Activated T-helper 1 cell treated with anti-CD3 and anti-CD28 coated beads, Interleukin-12 subunit alpha, Interleukin-12 subunit beta, Interleukin-2, Interleukin-4 antibody, amounts not matched to agents 30 ng/mL and 10 ng/mL and 1 ng/mL, durations not matched to agents 14 hours and 24 hours and 36 hours (primary cell): ENCODE results near the gene KCTD15. TPM values are rescaled to one million over a fixed set of nuclear protein-coding genes. Genes with fewer than 3 reads are reported as not detected.

Source experiments
- DNase-seq: peaks from one replicate; pipeline ENCODE4 v3.0.0; 2021; ENCODE audit warnings: low spot score
- H3K27ac Mint-ChIP-seq: one replicate; pipeline ENCODE4 v1.8.0; 2021; ENCODE audit warnings: mild to moderate bottlenecking, mixed read lengths
- H3K27me3 Mint-ChIP-seq: one replicate; pipeline ENCODE4 v1.8.0; 2022; ENCODE audit warnings: mild to moderate bottlenecking, moderate library complexity, mixed read lengths; ENCODE audit not compliant: insufficient read depth
- H3K36me3 Mint-ChIP-seq: one replicate; pipeline ENCODE4 v1.8.0; 2021; ENCODE audit warnings: low read depth, mixed read lengths
- H3K4me1 Mint-ChIP-seq: one replicate; pipeline ENCODE4 v1.8.0; 2021; ENCODE audit warnings: low read depth, mixed read lengths
- H3K4me3 Mint-ChIP-seq: one replicate; pipeline ENCODE4 v1.8.0; 2021; ENCODE audit warnings: mild to moderate bottlenecking, moderate library complexity, mixed read lengths
- H3K9me3 Mint-ChIP-seq: one replicate; pipeline ENCODE4 v1.8.0; 2021; ENCODE audit warnings: mixed read lengths
- intact Hi-C: fragments of 100-400 bp; cut with micrococcal nuclease; formaldehyde crosslinking; loops from one replicate; pipeline ENCODE4 v1.15.1; 2024
- total RNA-seq: library from RNA; stranded (reverse); gene quantifications from 2 replicates; pipeline ENCODE4 v1.2.3, GENCODE V29; 2022

Gene KCTD15
- total RNA-seq, 1 donor from 2014 or later: 12.6 TPM

- H3K9me3 Mint-ChIP-seq: no peaks in the 10 kb centered on the region
- no peaks in the 10 kb centered on the region for H3K27me3 Mint-ChIP-seq
- DNase-seq: no peak
- no peak overlapping the region for H3K27ac Mint-ChIP-seq
- no peak overlapping the region for H3K4me3 Mint-ChIP-seq
- H3K4me1 Mint-ChIP-seq: no peaks in the 10 kb centered on the region
- no peaks in the 10 kb centered on the region for H3K36me3 Mint-ChIP-seq
- intact Hi-C loops: no loop called here
Measured at GRCh38 chr19:33758541-33759013, 38.1 kb upstream of the KCTD15 start.

GRCh38 chr19:33759356-33759755 is 37.3 kb upstream of the KCTD15 start:
- intact Hi-C loops: no loop called here
- Mint-ChIP-seq H3K9me3 (no peaks in the 10 kb centered on the region), H3K27ac (no peak overlapping the region), H3K4me1 (no peaks in the 10 kb centered on the region), H3K4me3 (no peak overlapping the region), H3K27me3 (no peaks in the 10 kb centered on the region), H3K36me3 (no peaks in the 10 kb centered on the region)
- DNase-seq: no peak

GRCh38 chr19:33763633-33764371 is 32.9 kb upstream of the KCTD15 start:
- Mint-ChIP-seq H3K27me3 (no peaks in the 10 kb centered on the region), H3K9me3 (no peaks in the 10 kb centered on the region), H3K36me3 (no peaks in the 10 kb centered on the region), H3K27ac (no peak overlapping the region), H3K4me3 (no peak overlapping the region), H3K4me1 (no peaks in the 10 kb centered on the region)
- intact Hi-C loops: no loop called here
- DNase-seq: no peak

- intact Hi-C loops: no loop called here
- Mint-ChIP-seq H3K36me3 (no peaks in the 10 kb centered on the region), H3K27ac (no peak overlapping the region), H3K4me1 (no peaks in the 10 kb centered on the region), H3K27me3 (no peaks in the 10 kb centered on the region), H3K9me3 (no peaks in the 10 kb centered on the region), H3K4me3 (no peak overlapping the region)
- no peak for DNase-seq
Measured at GRCh38 chr19:33766623-33767022, 30.0 kb upstream of the KCTD15 start.

- intact Hi-C loops: no loop called here
- Mint-ChIP-seq H3K4me3 (no peak overlapping the region), H3K36me3 (no peaks in the 10 kb centered on the region), H3K9me3 (no peaks in the 10 kb centered on the region), H3K27me3 (no peaks in the 10 kb centered on the region), H3K27ac (no peak overlapping the region), H3K4me1 (no peaks in the 10 kb centered on the region)
- DNase-seq: no peak
Measured at GRCh38 chr19:33767898-33768413, 28.7 kb upstream of the KCTD15 start.

GRCh38 chr19:33769208-33769607 is 27.5 kb upstream of the KCTD15 start:
- intact Hi-C loops: no loop called here
- Mint-ChIP-seq H3K36me3 (no peaks in the 10 kb centered on the region), H3K4me1 (no peaks in the 10 kb centered on the region), H3K9me3 (no peaks in the 10 kb centered on the region), H3K27me3 (no peaks in the 10 kb centered on the region), H3K27ac (no peak overlapping the region), H3K4me3 (no peak overlapping the region)
- no peak for DNase-seq

GRCh38 chr19:33770107-33770506 is 26.6 kb upstream of the KCTD15 start:
- intact Hi-C loops: loop anchor here (10.0 kb wide), 1 partner anchor 735 kb away; no protein-coding TSS in a partner anchor
- H3K36me3 Mint-ChIP-seq: no peaks in the 10 kb centered on the region
- no peak overlapping the region for H3K27ac Mint-ChIP-seq
- no peaks in the 10 kb centered on the region for H3K4me1 Mint-ChIP-seq
- no peaks in the 10 kb centered on the region for H3K9me3 Mint-ChIP-seq
- H3K4me3 Mint-ChIP-seq: no peak overlapping the region
- H3K27me3 Mint-ChIP-seq: no peaks in the 10 kb centered on the region
- no peak for DNase-seq

GRCh38 chr19:33771384-33772101 is 25.1 kb upstream of the KCTD15 start:
- no peaks in the 10 kb centered on the region for H3K27me3 Mint-ChIP-seq
- DNase-seq: peak; percentile 40
- H3K4me3 Mint-ChIP-seq: no peak overlapping the region
- H3K27ac Mint-ChIP-seq: no peak overlapping the region
- intact Hi-C loops: loop anchor here (1.0 to 10.0 kb wide), 2 partner anchors 355 to 733 kb away; no protein-coding TSS in a partner anchor
- no peaks in the 10 kb centered on the region for H3K4me1 Mint-ChIP-seq
- H3K9me3 Mint-ChIP-seq: no peaks in the 10 kb centered on the region
- no peaks in the 10 kb centered on the region for H3K36me3 Mint-ChIP-seq

GRCh38 chr19:33772102-33772857 is 24.4 kb upstream of the KCTD15 start:
- Mint-ChIP-seq H3K27ac (no peak overlapping the region), H3K36me3 (no peaks in the 10 kb centered on the region), H3K4me3 (no peak overlapping the region), H3K4me1 (no peaks in the 10 kb centered on the region), H3K27me3 (no peaks in the 10 kb centered on the region), H3K9me3 (no peaks in the 10 kb centered on the region)
- intact Hi-C loops: loop anchor here (10.0 kb wide), 1 partner anchor 733 kb away; no protein-coding TSS in a partner anchor
- DNase-seq: no peak

GRCh38 chr19:33772858-33773180 is 23.9 kb upstream of the KCTD15 start:
- DNase-seq: no peak
- Mint-ChIP-seq H3K27me3 (no peaks in the 10 kb centered on the region), H3K36me3 (no peaks in the 10 kb centered on the region), H3K27ac (no peak overlapping the region), H3K9me3 (no peaks in the 10 kb centered on the region), H3K4me1 (no peaks in the 10 kb centered on the region), H3K4me3 (no peak overlapping the region)
- intact Hi-C loops: loop anchor here (10.0 kb wide), 1 partner anchor 732 kb away; no protein-coding TSS in a partner anchor

GRCh38 chr19:33773704-33774624 is 22.7 kb upstream of the KCTD15 start:
- Mint-ChIP-seq H3K27me3 (no peaks in the 10 kb centered on the region), H3K4me3 (no peak overlapping the region), H3K36me3 (no peaks in the 10 kb centered on the region), H3K27ac (no peak overlapping the region), H3K9me3 (no peaks in the 10 kb centered on the region), H3K4me1 (peaks cover 5% of the 10 kb centered on the region)
- intact Hi-C loops: loop anchor here (10.0 kb wide), 1 partner anchor 731 kb away; no protein-coding TSS in a partner anchor
- DNase-seq: no peak

GRCh38 chr19:33774751-33775150 is 21.9 kb upstream of the KCTD15 start:
- intact Hi-C loops: loop anchor here (5.0 to 10.0 kb wide), 2 partner anchors 730 to 938 kb away; no protein-coding TSS in a partner anchor
- Mint-ChIP-seq H3K27ac (no peak overlapping the region), H3K4me3 (no peak overlapping the region), H3K4me1 (peaks cover 5% of the 10 kb centered on the region), H3K36me3 (no peaks in the 10 kb centered on the region), H3K27me3 (peaks cover 2% of the 10 kb centered on the region), H3K9me3 (no peaks in the 10 kb centered on the region)
- DNase-seq: no peak
